NK-92 treated with Interleukin-12 subunit alpha and Interleukin-12 subunit beta, amount 100 ng/mL, for 24 hours (cell line): ENCODE results near the gene POLR3K.
"Not testable (repeated sequence)": the region's sequence is repeated elsewhere in the genome, so short reads cannot be mapped to it uniquely, and the experiment has no call there.

Experiments
- DNase-seq: peaks from one replicate; lab custom pipeline; 2025; lab: John Stamatoyannopoulos, UW

Gene POLR3K

DNA sequence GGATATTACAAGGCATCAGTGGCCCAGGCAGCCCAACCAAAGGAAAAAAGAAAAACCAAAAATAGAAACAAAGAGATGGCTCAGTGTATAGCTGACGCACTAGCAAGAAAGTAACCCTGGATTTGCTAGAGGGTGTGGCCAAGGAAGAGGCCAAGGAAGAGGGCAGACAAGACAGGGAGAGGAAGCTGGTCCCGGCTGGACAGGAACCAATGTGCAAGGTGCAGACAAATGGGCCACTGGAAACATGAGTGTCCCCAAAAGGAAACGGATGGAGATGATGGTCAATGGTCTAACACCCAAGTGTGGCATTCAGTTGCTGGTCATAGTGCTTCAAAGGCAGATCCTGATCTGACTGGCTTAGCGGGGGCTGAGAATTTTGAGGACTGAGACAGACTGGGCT is 10.7 kb downstream of the POLR3K start:
- no peak for DNase-seq

DNA sequence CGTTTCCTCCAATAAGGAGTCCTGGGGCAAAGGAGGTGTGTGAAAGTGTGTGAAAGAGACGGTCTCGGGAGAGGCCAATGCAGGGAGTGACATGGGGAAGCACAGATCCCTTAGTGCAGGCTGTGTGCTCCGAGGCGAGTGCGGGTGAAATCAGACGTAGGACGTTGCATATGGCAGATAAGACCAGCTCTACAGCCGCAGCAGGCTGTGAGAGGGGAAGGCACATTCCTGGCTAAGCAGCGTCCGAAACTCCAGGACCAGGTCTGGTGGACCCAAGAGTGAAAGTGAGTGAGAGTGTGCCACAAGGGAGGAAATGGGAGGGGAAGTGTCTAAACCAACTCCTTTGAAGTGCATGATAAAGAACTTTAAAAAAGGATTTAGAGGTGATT is 11.3 kb downstream of the POLR3K start:
- no peak for DNase-seq

DNA sequence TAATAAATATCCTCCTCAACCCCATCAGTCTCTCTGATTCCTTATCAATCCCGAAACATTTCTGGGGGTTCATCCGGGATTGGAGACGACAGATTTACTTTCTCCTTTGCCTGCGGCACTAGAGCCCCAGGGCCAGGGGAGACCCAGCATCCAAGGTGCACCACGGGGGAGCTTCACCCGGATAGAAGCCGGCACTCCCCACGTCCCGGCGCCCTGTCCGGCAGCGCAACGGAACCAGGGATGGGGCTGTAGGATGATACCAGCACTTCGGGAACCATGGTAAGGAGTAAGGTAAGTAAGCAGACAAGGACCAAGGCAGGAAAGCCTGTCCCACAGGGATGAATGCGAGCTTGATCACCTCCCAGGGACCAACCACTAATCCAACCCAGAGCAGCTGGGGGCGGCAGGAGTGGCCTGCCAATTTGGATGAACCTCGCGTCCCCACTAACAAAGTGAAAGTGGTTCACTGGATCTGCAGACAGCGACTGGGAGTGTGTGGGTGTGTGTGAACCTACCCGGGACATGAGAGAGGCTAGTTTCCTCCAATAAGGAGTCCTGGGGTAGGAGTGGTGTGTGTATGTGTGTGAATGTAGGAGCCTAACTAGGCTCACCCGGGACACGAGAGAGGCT is 11.9 kb downstream of the POLR3K start:
- no peak for DNase-seq

DNA sequence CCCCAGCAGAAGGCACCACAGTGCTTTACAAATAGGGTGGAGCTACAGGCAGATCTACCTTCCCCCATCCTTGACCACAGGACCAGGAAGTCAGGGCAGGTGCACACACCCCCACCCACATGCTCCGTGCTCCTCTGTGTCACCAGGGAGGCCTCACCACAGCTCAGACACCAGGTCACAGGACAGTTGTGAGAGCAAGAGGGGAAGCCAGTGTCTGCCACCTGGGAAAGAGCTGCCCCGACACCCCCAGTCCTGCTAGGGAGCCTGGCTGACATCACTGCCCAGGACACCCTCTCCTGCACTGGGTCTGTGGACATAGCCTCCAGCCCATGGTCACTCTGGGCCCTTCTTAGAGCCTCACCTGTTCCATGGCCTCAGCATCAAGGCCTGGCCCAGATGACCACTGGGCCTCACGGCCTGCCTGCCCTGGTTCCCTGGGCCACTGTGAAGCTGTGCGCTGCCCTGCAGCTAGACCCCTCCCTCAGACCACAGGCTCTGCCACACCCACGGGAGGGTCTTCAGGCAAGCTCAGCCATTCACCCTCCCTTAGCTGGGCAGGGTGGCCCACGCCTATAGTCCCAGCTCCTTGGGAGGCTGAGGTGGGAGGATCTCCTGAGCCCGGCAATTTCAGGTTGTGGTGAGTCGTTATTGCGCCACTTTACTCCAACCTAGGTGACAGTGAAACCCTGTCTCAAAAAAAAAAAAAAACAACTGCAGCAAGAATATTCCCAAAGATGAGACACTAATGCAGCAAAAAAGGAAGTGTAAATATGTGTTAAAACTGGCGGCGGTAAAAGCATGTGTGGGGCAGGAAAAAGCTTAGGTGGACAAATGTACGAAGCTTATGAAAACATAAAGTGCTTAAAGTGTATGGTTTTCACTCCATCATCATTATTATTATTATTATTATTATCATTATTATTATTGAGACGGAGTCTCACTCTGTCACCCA is 14.2 kb downstream of the POLR3K start:
- DNase-seq = peak; percentile 79

DNA sequence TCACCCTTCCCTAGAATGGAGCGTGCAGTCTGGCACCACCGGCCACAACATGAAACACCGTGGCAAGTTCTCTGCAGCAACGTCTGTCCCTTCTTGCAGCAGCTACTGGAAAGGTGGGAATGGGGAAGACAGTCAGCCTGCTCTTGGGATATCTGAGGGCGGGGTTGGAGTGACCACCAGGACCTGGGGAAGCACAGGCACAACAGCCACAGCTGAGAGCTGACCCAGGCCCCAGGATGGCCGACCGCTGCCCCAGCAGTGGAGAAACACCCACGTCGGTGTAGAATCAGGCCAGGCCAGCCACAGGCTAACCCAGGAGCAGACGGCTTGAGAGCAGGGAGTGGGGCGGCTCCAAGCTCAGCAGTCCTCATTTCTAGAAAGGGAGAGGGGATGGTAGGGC is 15.2 kb downstream of the POLR3K start:
- not testable (repeated sequence) for DNase-seq

DNA sequence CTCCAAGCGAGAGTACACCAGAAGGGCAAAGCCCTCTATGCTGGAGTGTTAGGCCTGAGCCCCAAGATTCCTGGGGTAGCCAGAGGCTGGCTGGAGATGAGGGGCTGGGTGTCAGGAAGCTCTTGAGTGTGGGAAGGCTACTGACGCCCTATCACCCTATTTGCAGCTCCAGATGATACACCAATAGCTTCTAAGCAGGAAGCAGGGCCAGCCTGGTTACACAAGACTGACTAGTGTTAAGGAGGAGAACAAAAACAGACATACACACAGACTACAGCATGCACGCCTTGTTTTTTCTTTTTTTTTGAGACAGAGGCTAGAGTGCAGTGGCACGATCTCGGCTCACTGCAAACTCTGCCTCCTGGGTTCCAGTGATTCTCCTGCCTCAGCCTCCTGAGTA is 15.9 kb downstream of the POLR3K start:
- DNase-seq = no peak

DNA sequence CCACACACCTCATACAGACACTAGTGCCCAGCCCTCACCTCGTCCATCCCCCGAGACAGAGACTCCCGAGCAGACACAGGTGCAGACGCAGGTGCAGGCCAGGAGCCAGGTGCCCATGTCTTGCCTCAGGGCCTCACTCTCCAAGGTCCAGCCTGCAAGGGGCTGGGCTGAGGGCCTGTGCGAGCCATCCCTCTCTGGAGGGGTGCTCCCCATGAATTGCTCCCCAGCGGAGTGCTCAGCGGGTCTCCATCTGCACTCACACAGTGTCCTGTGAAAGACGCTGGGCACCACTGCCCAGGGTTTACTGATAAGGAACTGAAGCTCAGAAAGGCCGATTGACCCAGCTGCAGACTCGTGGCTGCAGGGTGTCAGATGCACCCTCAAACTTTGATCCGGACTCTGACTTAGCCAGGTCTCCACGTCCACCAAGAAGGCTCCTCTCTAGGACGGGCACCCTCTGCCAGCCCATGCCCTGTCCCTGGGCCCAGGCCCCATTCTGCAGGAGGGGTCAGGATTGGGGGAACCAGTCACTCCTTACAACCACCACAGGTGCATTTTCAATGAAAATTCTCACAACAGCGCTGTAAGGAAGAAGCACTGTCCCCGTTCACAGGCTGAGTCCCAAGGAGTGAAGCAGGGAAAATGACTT is 16.9 kb downstream of the POLR3K start:
- DNase-seq = no peak

DNA sequence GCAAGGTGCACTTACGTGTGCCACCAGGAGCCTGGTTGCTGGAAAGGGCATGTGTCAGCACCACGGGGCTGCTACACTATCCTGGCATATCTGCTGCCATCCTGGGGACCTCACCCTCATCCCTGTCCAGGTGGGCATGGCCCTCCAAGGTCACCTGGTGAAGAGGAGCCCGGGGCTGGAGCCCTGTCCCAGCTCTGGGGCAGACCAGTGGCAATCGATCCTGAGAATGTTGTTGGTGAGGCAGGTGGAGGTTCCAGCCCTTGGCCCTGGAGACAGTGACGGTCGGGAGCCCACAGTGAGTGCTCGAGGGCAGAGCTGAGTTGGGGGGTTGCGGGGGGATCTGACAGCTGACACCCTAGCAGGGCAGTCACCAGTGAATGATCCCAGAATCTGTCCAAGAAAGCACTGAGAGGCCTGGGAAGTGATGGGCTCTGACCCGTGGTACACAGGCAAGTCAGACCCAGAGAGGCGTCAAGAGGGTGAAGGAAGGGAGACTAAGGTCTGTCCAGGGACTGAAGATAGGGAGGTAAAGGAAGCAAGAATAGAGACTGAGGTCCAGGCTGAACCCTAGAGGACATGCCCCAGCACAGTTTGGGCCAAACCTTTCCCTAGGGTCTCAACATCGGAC is 17.6 kb downstream of the POLR3K start:
- DNase-seq = no peak

DNA sequence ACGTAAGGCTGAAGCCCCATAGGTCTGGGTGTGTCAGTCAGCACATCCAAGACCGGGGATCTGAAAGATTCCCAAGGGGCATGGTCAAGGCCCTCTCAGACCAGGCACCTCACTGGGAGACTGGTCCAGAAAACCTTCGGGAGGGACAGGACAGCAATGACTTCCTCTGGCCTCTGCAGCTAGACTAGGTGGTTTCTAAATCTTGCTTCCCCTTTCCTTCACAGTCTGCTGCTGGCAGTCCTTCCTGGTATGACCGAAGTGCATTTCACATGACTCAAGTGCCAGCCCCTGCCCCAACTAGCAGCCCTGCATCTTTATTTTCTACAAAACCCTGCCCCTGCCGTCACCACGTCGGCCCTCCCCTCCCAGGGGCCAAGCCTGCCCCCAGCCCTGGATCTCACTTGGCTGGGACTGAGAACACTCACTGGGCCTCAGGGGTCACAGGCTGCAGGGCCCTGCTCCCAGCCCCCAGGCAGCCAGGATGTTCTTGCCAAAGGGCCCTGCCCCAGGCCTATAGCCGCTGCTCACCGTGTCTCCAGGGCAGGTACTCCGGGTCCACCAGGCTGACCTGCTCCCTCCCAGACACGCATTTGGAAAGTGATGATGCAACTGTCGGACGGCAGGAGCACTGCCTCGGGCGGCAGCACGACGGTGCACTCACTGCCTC is 18.3 kb downstream of the POLR3K start:
- no peak for DNase-seq

DNA sequence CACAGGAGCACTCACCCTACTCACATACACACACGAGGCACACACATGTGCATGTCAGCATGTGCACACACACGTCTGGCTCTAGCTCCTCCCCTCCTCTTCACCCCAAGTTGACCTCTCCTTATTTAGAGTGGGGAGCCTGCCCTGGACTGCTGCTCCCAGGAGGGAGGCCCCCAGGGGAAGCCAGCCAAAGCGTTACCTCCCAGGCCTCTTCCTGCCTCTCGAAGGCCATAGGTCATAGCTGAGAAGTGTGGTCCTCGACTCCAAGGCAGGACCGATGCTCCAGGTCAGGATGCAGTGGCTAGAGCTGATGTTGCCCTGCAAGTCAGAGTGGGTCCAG is 18.8 kb downstream of the POLR3K start:
- DNase-seq = no peak

DNA sequence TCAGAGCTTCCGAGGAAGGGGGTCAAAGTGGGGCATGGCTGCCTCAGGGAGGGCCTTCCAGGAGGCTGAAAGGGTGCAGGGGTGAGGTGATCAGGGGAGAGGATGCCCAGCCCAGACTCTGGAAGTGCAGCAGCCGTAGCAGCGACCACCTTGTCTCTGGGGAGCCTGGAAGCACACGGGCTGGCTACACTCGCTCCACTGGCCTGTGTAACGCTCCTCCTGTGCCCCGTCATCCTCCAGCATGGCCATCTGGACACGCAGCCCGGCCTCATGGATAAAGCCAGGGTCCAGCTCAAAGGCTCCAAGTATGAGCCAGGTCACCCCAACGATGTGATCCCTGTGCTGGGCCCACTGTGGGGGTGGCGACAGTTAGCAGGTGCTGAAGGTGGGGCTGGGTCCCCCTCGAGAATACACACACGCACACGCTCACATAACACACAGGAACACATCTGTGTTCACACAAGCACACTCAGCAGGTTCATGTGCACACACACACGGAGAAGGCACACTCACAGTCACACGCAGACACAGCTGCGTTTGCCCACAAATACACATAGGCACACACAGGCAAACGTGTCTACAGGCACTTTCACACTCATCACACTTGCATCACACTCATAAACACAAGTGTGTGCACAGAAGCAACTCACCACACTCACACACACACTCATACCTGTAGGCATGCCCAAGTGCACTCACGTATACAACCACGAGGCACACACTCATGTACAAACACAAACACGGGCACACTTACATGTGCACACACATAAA is 19.3 kb downstream of the POLR3K start:
- DNase-seq = no peak

DNA sequence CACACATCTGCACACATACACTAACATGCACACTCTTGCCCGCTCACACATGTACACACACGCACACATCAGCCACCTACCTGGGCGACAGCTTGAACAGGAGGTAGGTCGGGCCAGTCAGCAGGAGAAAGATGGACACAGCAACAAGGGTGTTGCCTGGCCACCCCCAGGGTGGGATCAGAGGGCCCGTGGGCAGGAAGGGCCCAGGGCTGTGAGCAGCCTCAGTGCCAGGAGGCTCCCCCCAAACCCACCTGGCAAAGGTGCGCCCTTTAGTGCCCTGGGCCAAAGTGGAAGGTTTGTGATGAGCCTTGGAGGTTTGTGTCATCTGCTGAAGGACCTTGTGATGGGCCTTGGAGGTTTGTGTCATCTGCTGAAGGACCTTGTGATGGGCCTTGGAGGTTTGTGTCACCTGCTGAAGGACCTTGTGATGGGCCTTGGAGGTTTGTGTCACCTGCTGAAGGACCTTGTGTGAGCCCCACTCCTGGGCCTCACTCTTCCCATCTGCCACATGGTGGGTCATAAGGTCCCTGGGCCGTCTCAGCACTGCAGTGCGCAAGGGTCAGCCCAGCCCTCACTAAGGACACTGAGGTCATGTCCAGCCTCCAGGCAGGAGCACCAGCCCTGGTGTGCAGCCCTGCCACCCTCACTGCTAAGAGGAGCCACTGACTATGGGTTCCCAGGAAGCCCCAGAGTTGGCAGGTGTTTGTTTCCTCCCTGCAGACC is 20.1 kb downstream of the POLR3K start:
- not testable (repeated sequence) for DNase-seq

DNA sequence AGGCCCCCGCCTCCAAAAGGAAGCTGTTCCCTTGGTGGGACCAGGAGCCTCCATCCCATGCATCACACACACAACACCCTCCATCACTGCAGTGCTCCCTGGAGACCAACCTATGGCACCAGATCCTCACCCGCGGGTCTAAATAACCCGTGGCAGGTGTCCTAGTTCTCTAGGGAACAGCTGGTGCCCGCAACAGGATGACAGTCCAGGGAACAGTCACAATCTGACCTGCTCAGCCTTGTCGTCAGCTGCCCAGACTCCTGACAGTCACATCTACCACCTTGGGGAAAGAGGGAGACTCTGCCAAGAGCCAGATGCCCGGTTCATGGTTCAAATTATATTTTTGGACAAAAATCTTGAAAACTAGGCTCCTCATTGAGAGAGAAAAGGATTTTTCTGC is 22.8 kb downstream of the POLR3K start:
- DNase-seq = not testable (repeated sequence)

DNA sequence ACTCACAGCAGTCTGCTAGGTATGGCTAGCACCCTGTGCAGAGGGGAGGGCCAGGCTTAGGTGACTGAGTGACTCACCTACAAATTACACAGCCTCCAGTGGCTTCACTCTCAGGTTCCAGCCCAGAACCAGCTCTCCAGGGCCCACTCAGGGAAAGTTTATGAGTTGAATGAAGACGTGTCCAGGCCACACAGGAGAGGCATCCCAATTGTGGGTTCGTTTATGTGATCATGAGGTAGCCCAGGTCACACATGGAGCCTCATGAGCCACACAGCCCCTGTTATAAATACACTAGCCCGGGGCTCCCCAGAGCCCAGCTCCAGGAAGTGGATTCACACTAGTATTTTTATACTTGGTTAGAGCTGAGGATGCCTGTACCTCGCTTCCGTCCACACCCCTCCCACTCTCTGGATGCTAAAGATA is 27.5 kb downstream of the POLR3K start:
- DNase-seq = not testable (repeated sequence)

DNA sequence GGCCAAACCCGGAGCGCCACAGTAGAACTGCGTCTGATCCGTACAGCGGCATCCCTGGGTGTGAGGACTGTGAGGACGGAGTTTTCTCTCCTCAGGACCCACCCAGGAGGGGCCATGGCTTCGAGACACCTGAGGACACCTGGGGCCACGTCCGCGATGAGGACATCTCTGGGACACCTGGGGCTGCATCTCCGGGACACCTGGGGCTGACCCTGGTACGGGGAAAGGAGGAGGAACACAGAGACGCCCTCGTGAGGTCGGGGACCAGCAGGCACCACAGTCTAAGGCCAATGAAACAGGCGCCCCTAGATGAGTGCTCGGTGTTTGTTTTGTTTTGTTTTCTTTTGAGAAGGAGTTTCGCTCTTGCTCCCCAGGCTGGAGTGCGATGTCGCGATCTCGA is 29.3 kb downstream of the POLR3K start:
- DNase-seq = not testable (repeated sequence)

DNA sequence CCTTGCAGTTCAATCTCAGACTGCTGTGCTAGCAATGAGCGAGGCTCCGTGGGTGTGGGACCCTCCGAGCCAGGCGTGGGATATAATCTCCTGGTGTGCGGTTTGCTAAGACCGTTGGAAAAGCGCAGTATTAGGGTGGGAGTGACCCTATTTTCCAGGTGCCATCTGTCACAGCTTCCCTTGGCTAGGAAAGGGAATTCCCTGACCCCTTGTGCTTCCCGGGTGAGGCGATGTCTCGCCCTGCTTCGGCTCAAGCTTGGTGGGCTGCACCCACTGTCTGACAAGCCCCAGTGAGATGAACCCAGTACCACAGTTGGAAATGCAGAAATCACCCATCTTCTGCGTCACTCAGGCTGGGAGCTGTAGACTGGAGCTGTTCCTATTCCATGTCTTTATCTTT is 32.5 kb downstream of the POLR3K start:
- not testable (repeated sequence) for DNase-seq

DNA sequence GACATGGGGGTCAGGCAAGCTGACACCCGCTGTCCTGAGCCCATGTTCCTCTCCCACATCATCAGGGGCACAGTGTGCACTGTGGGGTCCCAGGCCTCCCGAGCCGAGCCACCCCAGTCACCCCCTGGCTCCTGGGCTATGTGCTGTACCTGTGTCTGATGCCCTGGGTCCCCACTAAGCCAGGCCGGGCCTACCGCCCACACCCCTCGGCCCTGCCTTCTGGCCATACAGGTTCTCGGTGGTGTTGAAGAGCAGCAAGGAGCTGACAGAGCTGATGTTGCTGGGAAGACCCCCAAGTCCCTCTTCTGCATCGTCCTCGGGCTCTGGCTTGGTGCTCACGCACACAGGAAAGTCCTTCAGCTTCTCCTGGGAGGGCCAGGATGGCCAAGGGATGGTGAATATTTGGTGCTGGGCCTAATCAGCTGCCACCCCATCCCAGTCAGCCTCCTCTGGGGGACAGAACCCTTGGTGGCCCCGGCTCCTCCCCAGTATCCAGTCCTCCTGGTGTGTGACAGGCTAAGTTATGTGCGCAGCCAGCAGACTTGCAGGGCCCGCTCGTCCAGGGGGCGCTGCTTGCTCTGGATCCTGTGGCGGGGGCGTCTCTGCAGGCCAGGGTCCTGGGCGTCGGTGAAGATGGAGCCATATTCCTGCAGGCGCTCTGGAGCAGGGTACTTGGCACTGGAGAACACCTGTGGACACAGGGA is 36.2 kb downstream of the POLR3K start:
- not testable (repeated sequence) for DNase-seq

DNA sequence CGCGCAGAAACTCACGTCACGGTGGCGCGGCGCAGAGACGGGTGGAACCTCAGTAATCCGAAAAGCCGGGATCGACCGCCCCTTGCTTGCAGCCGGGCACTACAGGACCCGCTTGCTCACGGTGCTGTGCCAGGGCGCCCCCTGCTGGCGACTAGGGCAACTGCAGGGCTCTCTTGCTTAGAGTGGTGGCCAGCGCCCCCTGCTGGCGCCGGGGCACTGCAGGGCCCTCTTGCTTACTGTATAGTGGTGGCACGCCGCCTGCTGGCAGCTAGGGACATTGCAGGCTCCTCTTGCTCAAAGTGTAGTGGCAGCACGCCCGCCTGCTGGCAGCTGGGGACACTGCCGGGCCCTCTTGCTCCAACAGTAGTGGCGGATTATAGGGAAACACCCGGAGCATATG is 42.6 kb downstream of the POLR3K start:
- DNase-seq = peak; percentile 85

DNA sequence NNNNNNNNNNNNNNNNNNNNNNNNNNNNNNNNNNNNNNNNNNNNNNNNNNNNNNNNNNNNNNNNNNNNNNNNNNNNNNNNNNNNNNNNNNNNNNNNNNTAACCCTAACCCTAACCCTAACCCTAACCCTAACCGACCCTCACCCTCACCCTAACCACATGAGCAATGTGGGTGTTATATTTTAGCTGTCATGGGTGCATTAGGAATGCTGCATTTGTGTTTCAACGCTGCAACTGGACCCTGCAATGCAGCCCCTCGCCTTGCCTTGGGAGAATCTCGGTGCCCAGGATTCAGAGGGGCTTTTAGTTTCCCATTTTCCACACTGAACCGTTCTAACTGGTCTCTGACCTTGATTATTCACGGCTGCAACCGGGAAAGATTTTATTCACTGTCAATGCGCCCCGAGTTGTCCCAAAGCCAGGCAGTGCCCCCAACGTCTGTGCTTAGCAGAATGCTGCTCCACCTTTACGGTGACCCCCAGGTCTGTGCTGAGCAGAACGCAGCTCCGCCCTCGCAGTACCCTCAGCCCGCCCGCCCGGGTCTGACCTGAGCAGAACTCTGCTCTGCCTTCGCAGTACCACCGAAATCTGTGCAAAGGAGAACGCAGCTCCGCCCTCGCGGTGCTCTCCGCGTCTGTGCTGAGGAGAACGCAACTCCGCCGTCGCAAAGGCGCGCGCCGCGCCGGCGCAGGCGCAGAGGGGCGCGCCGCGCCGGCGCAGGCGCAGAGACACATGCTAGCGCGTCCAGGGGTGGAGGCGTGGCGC is 43.3 kb downstream of the POLR3K start:
- no peak for DNase-seq
